BJ (cell line): ENCODE measurements around the gene MTHFD1L. TPM values are rescaled to one million over a fixed set of nuclear protein-coding genes. Genes with fewer than 3 reads are reported as not detected.

Experiments
- CTCF ChIA-PET: fragments of 350-600 bp; formaldehyde crosslinking; extraction: SDS; loops from one replicate; lab custom pipeline; 2021; ENCODE audit warnings: antibody characterized with exemption, inconsistent platforms; lab: Yijun Ruan, JAX
- POLR2A ChIA-PET: fragments of 300-600 bp; sonication (Branson Sonifier 250); formaldehyde crosslinking; extraction: SDS; loops from one replicate; lab custom pipeline; 2021; ENCODE audit warnings: antibody characterized with exemption; lab: Charles Lee
- DNase-seq: peaks from one replicate; pipeline ENCODE4 v3.0.0-alpha.2; 2011; ENCODE audit warnings: low read depth
- H3K27me3 ChIP-seq: 2 replicates; pipeline ENCODE4 v1.6.0; 2011; ENCODE audit warnings: low read length; ENCODE audit not compliant: control insufficient read depth, insufficient read depth
- H3K36me3 ChIP-seq: 2 replicates; pipeline ENCODE4 v1.5.1; 2011; ENCODE audit warnings: low read length; ENCODE audit not compliant: control insufficient read depth, insufficient read depth
- H3K4me3 ChIP-seq: 2 replicates; pipeline ENCODE4 v1.5.1; 2011; ENCODE audit warnings: low read depth, mild to moderate bottlenecking, control low read depth, low read length
- CTCF ChIP-seq: IDR thresholded peaks from 2 replicates; pipeline ENCODE4 v1.5.1; 2011; ENCODE audit warnings: low read depth, mild to moderate bottlenecking, control low read depth, inconsistent platforms, low read length, moderate library complexity; ENCODE audit not compliant: insufficient read depth
- polyA plus RNA-seq: library from polyadenylated mRNA; depleted of rRNA; stranded (reverse); fragments of >200 nt; gene quantifications from 2 replicates; pipeline ENCODE4 v1.2.3, GENCODE V29; 2011

Gene MTHFD1L
- polyA plus RNA-seq, 1 experiment = 58.9 TPM

GRCh38 chr6:150931405-150931804 lies 65.9 kb downstream of the MTHFD1L start:
- Histone ChIP-seq H3K4me3 (no peak overlapping the region), H3K36me3 (no peaks in the 10 kb centered on the region; the same call in 1 of the 2 replicates), H3K27me3 (no peaks in the 10 kb centered on the region)
- DNase-seq = no peak
- TF ChIP-seq CTCF = no peak
- POLR2A ChIA-PET = interaction anchor here (0.8 kb wide), 1 partner anchor 458 kb away, joined by 15 read pairs; no protein-coding TSS in a partner anchor
- CTCF ChIA-PET = interaction anchor here (0.7 kb wide), 1 partner anchor 29 kb away, joined by 3 read pairs; no protein-coding TSS in a partner anchor

- CTCF ChIA-PET = interaction anchor here (1.0 to 1.6 kb wide), 5 partner anchors 10 to 402 kb away, joined by 3 to 4 read pairs (median 3); no protein-coding TSS in a partner anchor
- H3K36me3 ChIP-seq = peaks cover 6% of the 10 kb centered on the region
Measured at GRCh38 chr6:150932996-150933395, 67.5 kb downstream of the MTHFD1L start.

GRCh38 chr6:150934380-150934779 lies 68.9 kb downstream of the MTHFD1L start:
- peak; percentile 89 for DNase-seq
- Histone ChIP-seq H3K4me3 (no peak overlapping the region), H3K36me3 (peaks cover 8% of the 10 kb centered on the region), H3K27me3 (no peaks in the 10 kb centered on the region)
- no peak for TF ChIP-seq CTCF
- CTCF ChIA-PET = interaction anchor here (0.9 kb wide), 1 partner anchor 42 kb away, joined by 3 read pairs; no protein-coding TSS in a partner anchor
- POLR2A ChIA-PET = no interaction called here

More at GRCh38 chr6:150932996-150933395, 67.5 kb downstream of the MTHFD1L start:
- TF ChIP-seq CTCF = no peak
- POLR2A ChIA-PET = interaction anchor here (0.6 to 0.7 kb wide), 2 partner anchors 37 to 502 kb away, joined by 3 to 4 read pairs; no protein-coding TSS in a partner anchor
- H3K27me3 ChIP-seq = no peaks in the 10 kb centered on the region
- DNase-seq = peak; percentile 97
- no peak overlapping the region for H3K4me3 ChIP-seq

GRCh38 chr6:150936021-150936555 lies 70.6 kb downstream of the MTHFD1L start:
- ChIA-PET POLR2A (no interaction called here), CTCF (interaction anchor here (1.3 kb wide), 1 partner anchor 388 kb away, joined by 4 read pairs; no protein-coding TSS in a partner anchor)
- no peak overlapping the region for H3K4me3 ChIP-seq
- no peak for DNase-seq
- TF ChIP-seq CTCF = no peak
- peaks cover 9% of the 10 kb centered on the region for H3K36me3 ChIP-seq
- no peaks in the 10 kb centered on the region for H3K27me3 ChIP-seq

GRCh38 chr6:150937132-150937906 lies 71.8 kb downstream of the MTHFD1L start:
- no peaks in the 10 kb centered on the region for H3K27me3 ChIP-seq
- DNase-seq = no peak
- TF ChIP-seq CTCF = no peak
- H3K36me3 ChIP-seq = peaks cover 9% of the 10 kb centered on the region
- no peak overlapping the region for H3K4me3 ChIP-seq
- POLR2A ChIA-PET = no interaction called here
- CTCF ChIA-PET = interaction anchor here (1.3 kb wide), 1 partner anchor 387 kb away, joined by 4 read pairs; no protein-coding TSS in a partner anchor
